C4-2B (cell line): Measurements from ENCODE around the gene TRMT112.

Source experiments
- H3K27ac ChIP-seq: fragments of 450-650 bp; 2 replicates; pipeline ENCODE4 v1.5.1; 2017
- CTCF ChIP-seq: fragments of 450-650 bp; conservative IDR thresholded peaks from 2 replicates; pipeline ENCODE4 v1.5.1; 2017; ENCODE audit warnings: mild to moderate bottlenecking
- ZFX ChIP-seq: fragments of 450-650 bp; IDR thresholded peaks from 2 replicates; pipeline ENCODE4 v1.6.1; 2017

TRMT112 gene

DNA sequence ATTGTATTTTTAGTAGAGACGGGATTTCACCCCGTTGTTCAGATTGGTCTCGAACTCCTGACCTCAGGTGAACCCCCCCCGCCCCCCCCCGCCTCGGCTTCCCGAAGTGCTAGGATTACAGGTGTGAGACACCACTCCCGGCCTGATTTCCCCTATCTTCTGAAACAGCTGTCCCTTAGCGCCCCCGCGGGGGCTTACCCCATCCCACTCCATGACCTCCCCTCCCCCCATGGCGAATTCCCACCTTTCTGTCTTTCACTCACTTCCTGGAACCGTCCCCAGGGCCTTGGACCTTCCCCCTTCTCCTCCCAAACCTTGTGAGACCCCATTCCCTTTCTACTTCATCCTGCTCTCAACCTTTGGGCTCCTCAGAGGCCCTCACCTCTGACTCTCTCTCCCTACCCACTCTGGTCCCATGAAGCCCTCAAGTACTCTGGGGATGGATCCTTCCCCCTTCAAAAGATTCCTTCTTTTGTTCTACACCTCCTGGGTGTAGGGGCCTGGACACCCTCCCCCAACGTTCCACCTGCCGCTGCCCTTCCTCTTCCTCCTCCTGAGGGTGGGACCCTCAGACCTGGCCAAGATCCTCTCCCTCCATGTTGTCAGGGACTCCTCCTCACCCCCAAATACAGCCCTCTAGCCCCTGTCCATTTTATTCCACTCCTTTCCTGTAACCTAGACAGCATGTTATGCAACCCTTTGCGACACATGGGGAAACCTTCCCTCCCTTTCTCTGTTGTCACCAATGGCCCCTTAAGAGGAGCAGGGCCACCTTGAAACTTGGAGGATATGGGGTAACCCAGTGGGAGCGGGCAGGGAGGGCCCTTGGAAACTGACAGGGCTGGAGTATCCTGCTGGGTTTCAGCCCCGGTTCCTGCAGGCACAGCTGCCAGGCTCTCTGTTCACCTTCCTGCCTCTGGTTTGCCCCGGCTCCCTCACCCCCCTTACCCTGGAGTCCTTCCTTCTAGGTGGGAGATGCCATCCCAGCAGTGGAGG lies 1.7 kb upstream of the TRMT112 start:
- H3K27ac ChIP-seq = peak overlapping the region; percentile 95
- TF ChIP-seq CTCF (no peak), ZFX (no peak)

- TF ChIP-seq CTCF (no peak), ZFX (no peak)
Observed at GRCh38 chr11:64317961-64318765, 804 bp upstream of the TRMT112 start, which contains the start of gene PRDX5. TSS of gene PRDX5 (plus strand) at chr11:64318121. CDS start at chr11:64318216, 95 bp downstream.

GRCh38 chr11:64316672-64317324 lies 561 bp downstream of the TRMT112 start:
- peak overlapping the region; percentile 95 for H3K27ac ChIP-seq
- no peak for TF ChIP-seq ZFX
- no peak; the same call in 1 of the 2 replicates for TF ChIP-seq CTCF

More at GRCh38 chr11:64317961-64318765, 804 bp upstream of the TRMT112 start, which contains the start of gene PRDX5:
- peak within 1 kb of the TSS; percentile 95 for H3K27ac ChIP-seq

GRCh38 chr11:64315667-64316526 lies 1.5 kb downstream of the TRMT112 start:
- H3K27ac ChIP-seq = peak overlapping the region; percentile 95

DNA sequence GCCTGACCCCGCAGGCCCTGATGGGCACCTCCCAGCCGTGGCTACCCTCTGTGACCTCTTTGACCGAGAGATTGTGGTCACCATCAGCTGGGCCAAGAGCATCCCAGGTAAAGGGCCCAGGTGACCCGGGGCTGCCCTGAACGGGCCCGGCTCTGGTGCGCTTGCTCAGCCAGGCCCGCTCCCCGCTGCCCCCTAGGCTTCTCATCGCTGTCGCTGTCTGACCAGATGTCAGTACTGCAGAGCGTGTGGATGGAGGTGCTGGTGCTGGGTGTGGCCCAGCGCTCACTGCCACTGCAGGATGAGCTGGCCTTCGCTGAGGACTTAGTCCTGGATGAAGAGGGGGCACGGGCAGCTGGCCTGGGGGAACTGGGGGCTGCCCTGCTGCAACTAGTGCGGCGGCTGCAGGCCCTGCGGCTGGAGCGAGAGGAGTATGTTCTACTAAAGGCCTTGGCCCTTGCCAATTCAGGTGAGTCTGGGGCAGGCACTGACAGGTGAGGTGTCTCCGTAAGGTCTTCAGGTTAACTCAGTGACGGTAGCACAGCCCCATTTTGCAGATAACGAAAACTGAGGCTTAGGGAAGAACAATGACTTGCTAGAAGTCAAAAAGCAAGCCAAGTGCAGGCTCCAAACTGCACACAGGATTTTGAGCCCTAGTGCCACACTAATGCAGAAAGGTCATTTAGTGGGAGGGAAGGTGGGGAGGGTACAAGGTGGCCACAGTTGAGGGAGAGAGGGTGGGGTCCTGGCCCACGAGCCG lies 2.4 kb downstream of the TRMT112 start:
- TF ChIP-seq ZFX = peak; percentile 22; the same call in 1 of the 2 replicates
- TF ChIP-seq CTCF = no peak; the same call in 1 of the 2 replicates
- H3K27ac ChIP-seq = peak overlapping the region; percentile 95; the same call in 1 of the 2 replicates

DNA sequence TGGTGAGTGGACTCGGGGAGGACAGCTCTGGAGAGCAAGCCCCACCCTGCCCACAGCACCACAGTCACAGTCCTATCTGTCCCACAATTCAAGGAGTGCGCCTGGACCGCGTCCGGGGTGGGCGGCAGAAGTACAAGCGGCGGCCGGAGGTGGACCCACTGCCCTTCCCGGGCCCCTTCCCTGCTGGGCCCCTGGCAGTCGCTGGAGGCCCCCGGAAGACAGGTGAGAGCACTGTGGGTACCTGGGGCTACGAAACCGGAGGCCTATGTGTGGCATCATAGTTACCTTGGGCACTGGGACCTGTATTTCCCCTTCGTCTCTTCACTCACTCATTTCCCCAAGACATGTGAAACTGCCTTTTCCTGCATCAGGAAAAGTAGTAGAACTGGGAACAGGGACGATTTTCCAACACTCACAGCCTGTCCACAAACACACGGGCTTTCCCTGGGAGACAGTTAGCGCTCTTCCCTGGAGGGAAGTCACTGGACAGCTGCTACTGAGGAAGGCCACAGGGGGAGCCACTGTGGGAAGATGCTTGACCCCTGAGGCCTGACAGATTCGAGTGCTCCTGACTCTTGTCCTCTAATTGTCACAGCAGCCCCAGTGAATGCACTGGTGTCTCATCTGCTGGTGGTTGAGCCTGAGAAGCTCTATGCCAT lies 3.1 kb downstream of the TRMT112 start:
- H3K27ac ChIP-seq = no peak overlapping the region
- TF ChIP-seq CTCF (no peak; the same call in 1 of the 2 replicates), ZFX (no peak)
